Body of pancreas (tissue), 4 donors: ENCODE data around the gene GRIK3. TPM values are rescaled to one million over a fixed set of nuclear protein-coding genes. Genes with fewer than 3 reads are reported as not detected.

Experiments used
- ATAC-seq: fragments of 150-250 bp; one replicate; pipeline ENCODE4 v1.9.1; 2016
- DNase-seq, 4 donors: peaks; one replicate each; pipeline ENCODE4 v3.0.0-alpha.2; 2019
- H3K27ac ChIP-seq, 4 donors: fragments of 200-600 bp; sonication (generic); 1 replicate in 3 of 4; 2 replicates in 1 of 4; pipeline versions ENCODE4 v1.5.1 to v1.6.1; 2016 to 2019; ENCODE audit warnings: mild to moderate bottlenecking in 1 of 4, mixed read lengths in 1 of 4, moderate library complexity in 1 of 4
- H3K27me3 ChIP-seq, 2 donors: fragments of 200-600 bp; sonication (generic); one replicate each; pipeline ENCODE4 v1.6.0; 2016; ENCODE audit warnings: mild to moderate bottlenecking in 1 of 2
- H3K36me3 ChIP-seq, 2 donors: fragments of 200-600 bp; sonication (generic); replicated peaks in 1 of 2; 2 replicates each; pipeline ENCODE4 v1.5.1; 2016; ENCODE audit warnings: low read depth in 2 of 2; ENCODE audit not compliant: insufficient read depth in 1 of 2
- H3K4me1 ChIP-seq: fragments of 200-600 bp; sonication (generic); one replicate; pipeline ENCODE4 v1.6.0; 2016
- H3K4me3 ChIP-seq, 2 donors: fragments of 200-600 bp; sonication (generic); 1 replicate in 1 of 2; 2 replicates in 1 of 2; pipeline ENCODE4 v1.5.1; 2016 to 2019
- H3K9me3 ChIP-seq, 3 donors: fragments of 200-600 bp; sonication (generic); 1 replicate in 2 of 3; 2 replicates in 1 of 3; pipeline ENCODE4 v1.5.1; 2016
- CTCF ChIP-seq, 7 experiments: fragments of 450-650 bp in 4 of 7; fragments of 200-600 bp in 3 of 7; sonication (generic) in 3 of 7; IDR thresholded peaks; one replicate each; pipeline ENCODE4 v1.5.1; 2016 to 2019; ENCODE audit warnings: antibody characterized with exemption in 7 of 7
- POLR2A ChIP-seq, 3 donors: fragments of 450-650 bp; IDR thresholded peaks; one replicate each; pipeline ENCODE4 v1.6.1; 2016; ENCODE audit warnings: antibody characterized with exemption in 3 of 3, mild to moderate bottlenecking in 2 of 3
- WGBS, 2 donors: methylation state at CpG; one replicate each; pipeline ENCODE4 v1.1.5; 2017; 5-methylcytosine and 5-hydroxymethylcytosine counted together
- intact Hi-C: fragments of 100-400 bp; cut with DNase I; formaldehyde crosslinking; loops from one replicate; pipeline ENCODE4 v1.15.1; 2023
- total RNA-seq, 2 donors: library from RNA; depleted of rRNA; stranded (reverse); fragments of >200 nt; gene quantifications; one replicate each; pipeline ENCODE4 v1.1.0, GENCODE V29; 2016

The GRIK3 gene
- total RNA-seq, 2 donors from 2014 or later = under 0.01 to 0.99 TPM

- WGBS, 2 donors = 70 to 72% methylated on average over 8 to 17 of the region's 17 CpGs
- H3K27me3 ChIP-seq = no peaks in the 10 kb centered on the region
- H3K36me3 ChIP-seq = no peaks in the 10 kb centered on the region
- ATAC-seq (no peak), DNase-seq (no peak)
- H3K9me3 ChIP-seq = no peaks in the 10 kb centered on the region
- H3K4me1 ChIP-seq = no peaks in the 10 kb centered on the region
- TF ChIP-seq CTCF (IDR thresholded peaks at IDR 0.05) (no peak), POLR2A (IDR thresholded peaks at IDR 0.05) (no peak)
- intact Hi-C loops = no loop called here
- no peak overlapping the region for H3K4me3 ChIP-seq
- H3K27ac ChIP-seq = no peak overlapping the region
Observed at GRCh38 chr1:36804669-36805314, 229.5 kb downstream of the GRIK3 start.

GRCh38 chr1:36803868-36804570, 230.3 kb downstream of the GRIK3 start:
- Histone ChIP-seq H3K36me3 (no peaks in the 10 kb centered on the region), H3K4me1 (no peaks in the 10 kb centered on the region), H3K4me3 (no peak overlapping the region), H3K27me3 (no peaks in the 10 kb centered on the region), H3K9me3 (no peaks in the 10 kb centered on the region), H3K27ac (no peak overlapping the region)
- ATAC-seq = no peak
- 41 to 50% methylated on average over 9 of the region's 9 CpGs for WGBS, 2 donors
- intact Hi-C loops = no loop called here
- no peak for DNase-seq
- no peak for TF ChIP-seq CTCF (IDR thresholded peaks at IDR 0.05)
- no peak for TF ChIP-seq POLR2A (IDR thresholded peaks at IDR 0.05)

GRCh38 chr1:36802018-36802417, 232.3 kb downstream of the GRIK3 start:
- Histone ChIP-seq H3K27ac (no peak overlapping the region), H3K9me3 (no peaks in the 10 kb centered on the region), H3K27me3 (no peaks in the 10 kb centered on the region), H3K4me1 (no peaks in the 10 kb centered on the region), H3K36me3 (no peaks in the 10 kb centered on the region), H3K4me3 (no peak overlapping the region)
- no peak for ATAC-seq
- TF ChIP-seq POLR2A (IDR thresholded peaks at IDR 0.05) = no peak
- no peak for TF ChIP-seq CTCF (IDR thresholded peaks at IDR 0.05)
- WGBS, 2 donors = 59 to 67% methylated on average over 8 of the region's 8 CpGs
- intact Hi-C loops = no loop called here
- DNase-seq = no peak

- H3K27me3 ChIP-seq = no peaks in the 10 kb centered on the region
- H3K9me3 ChIP-seq = no peaks in the 10 kb centered on the region
- no peak for DNase-seq
- H3K27ac ChIP-seq = no peak overlapping the region
- no peak for TF ChIP-seq CTCF (IDR thresholded peaks at IDR 0.05)
- no peak for TF ChIP-seq POLR2A (IDR thresholded peaks at IDR 0.05)
- H3K36me3 ChIP-seq = no peaks in the 10 kb centered on the region
- H3K4me3 ChIP-seq = no peak overlapping the region
- no peaks in the 10 kb centered on the region for H3K4me1 ChIP-seq
- 45 to 60% methylated on average over 2 to 6 of the region's 7 CpGs for WGBS, 2 donors
- no peak for ATAC-seq
- intact Hi-C loops = no loop called here
Observed at GRCh38 chr1:36797761-36798160, 236.6 kb downstream of the GRIK3 start.

- Histone ChIP-seq H3K27ac (no peak overlapping the region), H3K9me3 (no peaks in the 10 kb centered on the region), H3K36me3 (no peaks in the 10 kb centered on the region), H3K27me3 (no peaks in the 10 kb centered on the region), H3K4me1 (no peaks in the 10 kb centered on the region), H3K4me3 (no peak overlapping the region)
- intact Hi-C loops = no loop called here
- ATAC-seq = no peak
- WGBS, 2 donors = 73 to 76% methylated on average over 5 of the region's 5 CpGs
- DNase-seq = no peak
- no peak for TF ChIP-seq POLR2A (IDR thresholded peaks at IDR 0.05)
- no peak for TF ChIP-seq CTCF (IDR thresholded peaks at IDR 0.05)
Observed at GRCh38 chr1:36796733-36797132, 237.6 kb downstream of the GRIK3 start.
